HG03558 (cell line): ENCODE results near the gene AGAP3.
A peak's percentile ranks its signal among the peaks of the same experiment; 100 is the strongest.

Source experiments
- ATAC-seq: cut with Tn5 transposase; IDR thresholded peaks from one replicate; pipeline ENCODE4 v1.9.1; 2021; ENCODE audit warnings: moderate number of reproducible peaks; ENCODE audit not compliant: unreplicated experiment; ENCODE audit errors: extremely low read depth

AGAP3 gene

GRCh38 chr7:151071032-151071866, 15.0 kb upstream of the AGAP3 start:
- no peak for ATAC-seq

- ATAC-seq, result no peak
Observed at GRCh38 chr7:151073990-151074389, 12.3 kb upstream of the AGAP3 start.

GRCh38 chr7:151074817-151075661, 11.2 kb upstream of the AGAP3 start:
- no peak for ATAC-seq

GRCh38 chr7:151075662-151075971, 10.7 kb upstream of the AGAP3 start:
- ATAC-seq, result no peak

- ATAC-seq, result no peak
Observed at GRCh38 chr7:151075978-151076426, 10.3 kb upstream of the AGAP3 start.

GRCh38 chr7:151076863-151077704, 9.2 kb upstream of the AGAP3 start:
- no peak for ATAC-seq

- ATAC-seq, result no peak
Observed at GRCh38 chr7:151077705-151078232, 8.5 kb upstream of the AGAP3 start.

- ATAC-seq, result no peak
Observed at GRCh38 chr7:151078233-151079040, 7.8 kb upstream of the AGAP3 start.

- ATAC-seq, result no peak
Observed at GRCh38 chr7:151079199-151079910, 6.9 kb upstream of the AGAP3 start.

GRCh38 chr7:151080067-151080521, 6.2 kb upstream of the AGAP3 start:
- no peak for ATAC-seq

- peak; percentile 58 for ATAC-seq
Observed at GRCh38 chr7:151080522-151081169, 5.6 kb upstream of the AGAP3 start, which contains the start of gene FASTK. FASTK (minus strand) TSS chr7:151080809; CDS start chr7:151080766, 43 bp downstream.

GRCh38 chr7:151081170-151082101, 4.8 kb upstream of the AGAP3 start:
- no peak for ATAC-seq

- no peak for ATAC-seq
Observed at GRCh38 chr7:151082141-151083070, 3.9 kb upstream of the AGAP3 start.

GRCh38 chr7:151083071-151083823, 3.0 kb upstream of the AGAP3 start, which contains the start of gene TMUB1:
TMUB1 (minus strand) TSS chr7:151083493; CDS start chr7:151082563, 930 bp downstream.
- peak; percentile 29 for ATAC-seq

- ATAC-seq, result no peak
Observed at GRCh38 chr7:151083824-151084160, 2.5 kb upstream of the AGAP3 start.
